ENCODE data around the gene NOC4L. TPM values are rescaled to one million over a fixed set of nuclear protein-coding genes. Genes with fewer than 3 reads are reported as not detected.

NOC4L gene
- total and polyA plus RNA-seq, 5 donors from 2014 or later = 17.0 to 26.9 (median 19.2) TPM

GRCh38 chr12:132176385-132176919 lies 32.2 kb downstream of the NOC4L start:
- no peaks in the 10 kb centered on the region for H3K36me3 Mint-ChIP-seq
- ATAC-seq (ENCODE audit: low read depth in 2 of 2) (no peak), DNase-seq (no peak)
- no peak overlapping the region for H3K4me3 Mint-ChIP-seq
- H3K4me1 ChIP-seq (ENCODE audit: control insufficient read depth, insufficient read depth, low read length, poor library complexity, severe bottlenecking) = peaks cover 22% of the 10 kb centered on the region
- H3K4me1 Mint-ChIP-seq = peaks cover 3 to 41% (median 13%) of the 10 kb centered on the region in 4 donors
- H3K27ac Mint-ChIP-seq = peak overlapping the region in 1 of 3 donors; percentile 49
- no peak overlapping the region for H3K27ac ChIP-seq (ENCODE audit: insufficient read depth, low read length, poor library complexity, severe bottlenecking)
- no peaks in the 10 kb centered on the region for H3K36me3 ChIP-seq (ENCODE audit: control insufficient read depth, insufficient read depth, low read length)
- no peaks in the 10 kb centered on the region for H3K9me3 ChIP-seq (ENCODE audit: control insufficient read depth in 2 of 2, low read length in 2 of 2)
- H3K27me3 ChIP-seq (ENCODE audit: control insufficient read depth, insufficient read depth, low read length) = no peaks in the 10 kb centered on the region
- no peak overlapping the region for H3K4me3 ChIP-seq (ENCODE audit: low read depth, low read length)
- peaks cover 0 to 3% (median 0%) of the 10 kb centered on the region in 7 donors for H3K9me3 Mint-ChIP-seq
- H3K27me3 Mint-ChIP-seq = no peaks in the 10 kb centered on the region

- H3K27ac ChIP-seq (ENCODE audit: insufficient read depth, low read length, poor library complexity, severe bottlenecking) = no peak overlapping the region
- peak overlapping the region in 2 of 3 donors; percentile 49 to 70 for H3K27ac Mint-ChIP-seq
- DNase-seq (no peak), ATAC-seq (ENCODE audit: low read depth in 2 of 2) (no peak)
- H3K36me3 ChIP-seq (ENCODE audit: control insufficient read depth, insufficient read depth, low read length) = no peaks in the 10 kb centered on the region
- H3K4me1 Mint-ChIP-seq = peaks cover 3 to 43% (median 13%) of the 10 kb centered on the region in 4 donors
- H3K4me3 Mint-ChIP-seq = peak overlapping the region in 1 of 4 donors; percentile 32
- H3K9me3 Mint-ChIP-seq = peaks cover 0 to 3% (median 0%) of the 10 kb centered on the region in 7 donors
- H3K9me3 ChIP-seq (ENCODE audit: control insufficient read depth in 2 of 2, low read length in 2 of 2) = no peaks in the 10 kb centered on the region
- no peaks in the 10 kb centered on the region for H3K36me3 Mint-ChIP-seq
- no peak overlapping the region for H3K4me3 ChIP-seq (ENCODE audit: low read depth, low read length)
- no peaks in the 10 kb centered on the region for H3K27me3 ChIP-seq (ENCODE audit: control insufficient read depth, insufficient read depth, low read length)
- H3K27me3 Mint-ChIP-seq = no peaks in the 10 kb centered on the region
- peaks cover 22% of the 10 kb centered on the region for H3K4me1 ChIP-seq (ENCODE audit: control insufficient read depth, insufficient read depth, low read length, poor library complexity, severe bottlenecking)
These were observed 32.8 kb downstream of the NOC4L start for GRCh38 chr12:132176920-132177551.

GRCh38 chr12:132178316-132178715 lies 34.1 kb downstream of the NOC4L start:
- Mint-ChIP-seq H3K36me3 (no peaks in the 10 kb centered on the region), H3K9me3 (peaks cover 0 to 6% (median 0%) of the 10 kb centered on the region in 7 donors), H3K4me3 (peak overlapping the region; percentile 74 to 89 (median 84)), H3K27me3 (no peaks in the 10 kb centered on the region), H3K27ac (peak overlapping the region; percentile 70 to 94 (median 92)), H3K4me1 (peaks cover 3 to 43% (median 10%) of the 10 kb centered on the region in 4 donors)
- peak overlapping the region; percentile 25 for H3K27ac ChIP-seq (ENCODE audit: insufficient read depth, low read length, poor library complexity, severe bottlenecking)
- no peaks in the 10 kb centered on the region for H3K27me3 ChIP-seq (ENCODE audit: control insufficient read depth, insufficient read depth, low read length)
- DNase-seq (peak in 1 of 3 donors; percentile 53), ATAC-seq (ENCODE audit: low read depth in 2 of 2) (no peak)
- peaks cover 0 to 6% of the 10 kb centered on the region in 2 experiments for H3K9me3 ChIP-seq (ENCODE audit: control insufficient read depth in 2 of 2, low read length in 2 of 2)
- peaks cover 18% of the 10 kb centered on the region for H3K4me1 ChIP-seq (ENCODE audit: control insufficient read depth, insufficient read depth, low read length, poor library complexity, severe bottlenecking)
- no peaks in the 10 kb centered on the region for H3K36me3 ChIP-seq (ENCODE audit: control insufficient read depth, insufficient read depth, low read length)
- no peak overlapping the region for H3K4me3 ChIP-seq (ENCODE audit: low read depth, low read length)

GRCh38 chr12:132178801-132179401 lies 34.6 kb downstream of the NOC4L start:
- Histone ChIP-seq H3K4me1 (ENCODE audit: control insufficient read depth, insufficient read depth, low read length, poor library complexity, severe bottlenecking) (peaks cover 13% of the 10 kb centered on the region), H3K27ac (ENCODE audit: insufficient read depth, low read length, poor library complexity, severe bottlenecking) (peak overlapping the region; percentile 25), H3K27me3 (ENCODE audit: control insufficient read depth, insufficient read depth, low read length) (no peaks in the 10 kb centered on the region), H3K4me3 (ENCODE audit: low read depth, low read length) (peak overlapping the region; percentile 26), H3K9me3 (ENCODE audit: control insufficient read depth in 2 of 2, low read length in 2 of 2) (peaks cover 0 to 7% of the 10 kb centered on the region in 2 experiments), H3K36me3 (ENCODE audit: control insufficient read depth, insufficient read depth, low read length) (no peaks in the 10 kb centered on the region)
- Mint-ChIP-seq H3K36me3 (no peaks in the 10 kb centered on the region), H3K4me1 (peaks cover 3 to 45% (median 11%) of the 10 kb centered on the region in 4 donors), H3K27ac (peak overlapping the region; percentile 80 to 94 (median 92)), H3K9me3 (peaks cover 0 to 9% (median 0%) of the 10 kb centered on the region in 7 donors), H3K4me3 (peak overlapping the region; percentile 82 to 89 (median 86)), H3K27me3 (peaks cover under 1% of the 10 kb centered on the region)
- ATAC-seq (ENCODE audit: low read depth in 2 of 2) = peak; percentile 54 to 72
- DNase-seq = peak; percentile 27 to 83 (median 56)

- DNase-seq = no peak
- H3K36me3 ChIP-seq (ENCODE audit: control insufficient read depth, insufficient read depth, low read length) = no peaks in the 10 kb centered on the region
- H3K4me1 ChIP-seq (ENCODE audit: control insufficient read depth, insufficient read depth, low read length, poor library complexity, severe bottlenecking) = peaks cover 10% of the 10 kb centered on the region
- peak overlapping the region; percentile 25 for H3K27ac ChIP-seq (ENCODE audit: insufficient read depth, low read length, poor library complexity, severe bottlenecking)
- no peaks in the 10 kb centered on the region for H3K27me3 ChIP-seq (ENCODE audit: control insufficient read depth, insufficient read depth, low read length)
- peaks cover 0 to 14% of the 10 kb centered on the region in 2 experiments for H3K9me3 ChIP-seq (ENCODE audit: control insufficient read depth in 2 of 2, low read length in 2 of 2)
- peak overlapping the region in 2 of 3 donors; percentile 80 to 92 for H3K27ac Mint-ChIP-seq
- H3K27me3 Mint-ChIP-seq = peaks cover 5% of the 10 kb centered on the region
- H3K4me1 Mint-ChIP-seq = peaks cover 3 to 45% (median 14%) of the 10 kb centered on the region in 4 donors
- H3K4me3 ChIP-seq (ENCODE audit: low read depth, low read length) = no peak overlapping the region
- ATAC-seq (ENCODE audit: low read depth in 2 of 2) = no peak
- H3K9me3 Mint-ChIP-seq = peaks cover 0 to 13% (median 4%) of the 10 kb centered on the region in 7 donors
- peak overlapping the region in 2 of 4 donors; percentile 82 to 85 for H3K4me3 Mint-ChIP-seq
- no peaks in the 10 kb centered on the region for H3K36me3 Mint-ChIP-seq
These were observed 35.4 kb downstream of the NOC4L start for GRCh38 chr12:132179431-132180362.

- Mint-ChIP-seq H3K27ac (no peak overlapping the region), H3K4me3 (peak overlapping the region in 2 of 4 donors; percentile 2 to 64), H3K36me3 (peaks cover 3% of the 10 kb centered on the region), H3K4me1 (peaks cover 6 to 52% (median 19%) of the 10 kb centered on the region in 4 donors), H3K9me3 (peaks cover 0 to 16% (median 4%) of the 10 kb centered on the region in 7 donors), H3K27me3 (peaks cover 5% of the 10 kb centered on the region)
- Histone ChIP-seq H3K9me3 (ENCODE audit: control insufficient read depth in 2 of 2, low read length in 2 of 2) (peaks cover 0 to 14% of the 10 kb centered on the region in 2 experiments), H3K4me1 (ENCODE audit: control insufficient read depth, insufficient read depth, low read length, poor library complexity, severe bottlenecking) (peaks cover 18% of the 10 kb centered on the region), H3K27me3 (ENCODE audit: control insufficient read depth, insufficient read depth, low read length) (no peaks in the 10 kb centered on the region), H3K36me3 (ENCODE audit: control insufficient read depth, insufficient read depth, low read length) (no peaks in the 10 kb centered on the region), H3K4me3 (ENCODE audit: low read depth, low read length) (no peak overlapping the region), H3K27ac (ENCODE audit: insufficient read depth, low read length, poor library complexity, severe bottlenecking) (no peak overlapping the region)
- ATAC-seq (ENCODE audit: low read depth in 2 of 2) (no peak), DNase-seq (no peak)
These were observed 36.6 kb downstream of the NOC4L start for GRCh38 chr12:132180648-132181546.
